Liver (tissue), 9 donors: ENCODE data around the gene JAK1. TPM values are rescaled to one million over a fixed set of nuclear protein-coding genes. Genes with fewer than 3 reads are reported as not detected.

Source experiments
- DNase-seq: peaks from one replicate; pipeline ENCODE4 v3.0.0-alpha.2; 2017; ENCODE audit warnings: low spot score
- H3K27ac ChIP-seq, 2 donors: one replicate each; pipeline ENCODE4 v1.7.0; 2013; ENCODE audit warnings: inconsistent platforms in 2 of 2, low read length in 2 of 2, control low read depth in 1 of 2, low read depth in 1 of 2, mild to moderate bottlenecking in 1 of 2
- H3K27me3 ChIP-seq, 4 donors: one replicate each; pipeline versions ENCODE4 v1.6.1 to v1.7.0; 2013; ENCODE audit warnings: low read length in 3 of 4, inconsistent platforms in 1 of 4, mild to moderate bottlenecking in 1 of 4, moderate library complexity in 1 of 4; ENCODE audit not compliant: control insufficient read depth in 4 of 4, insufficient read depth in 4 of 4
- H3K36me3 ChIP-seq, 4 donors: one replicate each; pipeline versions ENCODE4 v1.6.1 to v1.7.0; 2013; ENCODE audit warnings: low read length in 3 of 4, mild to moderate bottlenecking in 3 of 4, low read depth in 1 of 4, moderate library complexity in 1 of 4; ENCODE audit not compliant: control insufficient read depth in 4 of 4, insufficient read depth in 3 of 4
- H3K4me1 ChIP-seq, 4 donors: one replicate each; pipeline versions ENCODE4 v1.6.1 to v1.7.0; 2013; ENCODE audit warnings: low read length in 3 of 4, mild to moderate bottlenecking in 3 of 4, moderate library complexity in 1 of 4; ENCODE audit not compliant: control insufficient read depth in 4 of 4, insufficient read depth in 4 of 4
- H3K4me3 ChIP-seq, 3 donors: one replicate each; pipeline versions ENCODE4 v1.6.1 to v1.7.0; 2013; ENCODE audit warnings: low read length in 3 of 3, control low read depth in 1 of 3, low read depth in 1 of 3, mild to moderate bottlenecking in 1 of 3
- H3K9ac ChIP-seq, 2 donors: one replicate each; pipeline ENCODE4 v1.7.0; 2013; ENCODE audit warnings: low read length in 2 of 2, mild to moderate bottlenecking in 2 of 2, moderate library complexity in 2 of 2, control low read depth in 1 of 2, low read depth in 1 of 2
- H3K9me3 ChIP-seq, 4 donors: one replicate each; pipeline versions ENCODE4 v1.6.1 to v1.7.0; 2013; ENCODE audit warnings: low read length in 3 of 4; ENCODE audit not compliant: control insufficient read depth in 4 of 4
- ATF3 ChIP-seq: IDR thresholded peaks from 2 replicates; pipeline ENCODE4 v1.6.1; 2016; ENCODE audit warnings: antibody characterized with exemption
- CTCF ChIP-seq: fragments of 150-350 bp; IDR thresholded peaks from 2 replicates; pipeline ENCODE4 v1.5.1; 2017; ENCODE audit warnings: improper control_type of control experiment, low read depth, low read length; ENCODE audit not compliant: missing input control
- FOXA2 ChIP-seq: IDR thresholded peaks from 2 replicates; pipeline ENCODE4 v1.6.1; 2016; ENCODE audit warnings: antibody characterized with exemption
- GABPA ChIP-seq, 2 donors: IDR thresholded peaks in 1 of 2; conservative IDR thresholded peaks in 1 of 2; 2 replicates each; pipeline ENCODE4 v1.6.1; 2016; ENCODE audit warnings: antibody characterized with exemption in 2 of 2, mild to moderate bottlenecking in 1 of 2, moderate library complexity in 1 of 2
- HNF4G ChIP-seq: IDR thresholded peaks from 2 replicates; pipeline ENCODE4 v1.6.1; 2016; ENCODE audit warnings: antibody characterized with exemption
- JUND ChIP-seq, 2 donors: IDR thresholded peaks; 2 replicates each; pipeline ENCODE4 v1.6.1; 2016; ENCODE audit warnings: antibody characterized with exemption in 2 of 2
- MAX ChIP-seq: IDR thresholded peaks from 2 replicates; pipeline ENCODE4 v1.6.1; 2016; ENCODE audit warnings: antibody characterized with exemption
- NR2F2 ChIP-seq: IDR thresholded peaks from 2 replicates; pipeline ENCODE4 v1.6.1; 2016; ENCODE audit warnings: antibody characterized with exemption
- RAD21 ChIP-seq, 2 donors: IDR thresholded peaks; 2 replicates each; pipeline ENCODE4 v1.6.1; 2016; ENCODE audit warnings: antibody characterized with exemption in 2 of 2, mild to moderate bottlenecking in 2 of 2
- REST ChIP-seq: IDR thresholded peaks from 2 replicates; pipeline ENCODE4 v1.6.1; 2016; ENCODE audit warnings: antibody characterized with exemption, mild to moderate bottlenecking
- RXRA ChIP-seq, 2 donors: IDR thresholded peaks; 2 replicates each; pipeline ENCODE4 v1.6.1; 2017 to 2018; ENCODE audit warnings: antibody characterized with exemption in 2 of 2, mild to moderate bottlenecking in 1 of 2
- SP1 ChIP-seq: IDR thresholded peaks from 2 replicates; pipeline ENCODE4 v1.6.1; 2018; ENCODE audit warnings: antibody characterized with exemption, mild to moderate bottlenecking
- TAF1 ChIP-seq: conservative IDR thresholded peaks from 2 replicates; pipeline ENCODE4 v1.6.1; 2016; ENCODE audit warnings: antibody characterized with exemption, mild to moderate bottlenecking
- YY1 ChIP-seq: IDR thresholded peaks from 2 replicates; pipeline ENCODE4 v1.6.1; 2016; ENCODE audit warnings: antibody characterized with exemption, mild to moderate bottlenecking
- WGBS: extraction: QIAGEN DNeasy Blood & Tissue Kit; methylation state at CpG from one replicate; pipeline ENCODE4 v1.1.7; 2013; 5-methylcytosine and 5-hydroxymethylcytosine counted together
- polyA plus RNA-seq, 2 donors: library from polyadenylated mRNA; stranded (reverse) in 1 of 2; unstranded in 1 of 2; fragments of 200-250 nt in 1 of 2; fragments of >200 nt in 1 of 2; fragmentation: Nextera tagmentation in 1 of 2; extraction: Ambion mirVana in 1 of 2; gene quantifications; one replicate each; pipeline versions ENCODE4 v1.2.1 to v1.2.3, GENCODE V29; 2013 to 2015
- total RNA-seq, 2 donors: library from RNA; depleted of rRNA; stranded (reverse); fragments of >200 nt; gene quantifications; one replicate each; pipeline ENCODE4 v1.2.3, GENCODE V29; 2014
- donor health status: healthy.
- donor health status: healthy.
- donor health status: healthy.
- donor health status: healthy.
- donor health status: healthy.

Gene JAK1
- total and polyA plus RNA-seq, 4 donors, result 24.1 to 68.6 (median 34.5) TPM

- Histone ChIP-seq H3K9ac (no peak overlapping the region), H3K27ac (no peak overlapping the region), H3K27me3 (no peaks in the 10 kb centered on the region), H3K36me3 (peaks cover 2 to 20% (median 16%) of the 10 kb centered on the region in 4 donors), H3K9me3 (no peaks in the 10 kb centered on the region), H3K4me1 (no peaks in the 10 kb centered on the region), H3K4me3 (no peak overlapping the region)
- WGBS, result 87% methylated on average over 8 of the region's 8 CpGs
- DNase-seq, result no peak
- TF ChIP-seq REST, result no peak
- TF ChIP-seq RXRA (IDR thresholded peaks at IDR 0.05), result no peak
- TF ChIP-seq YY1, result no peak
- TF ChIP-seq FOXA2, result no peak
- TF ChIP-seq SP1, result no peak
- no peak for TF ChIP-seq NR2F2
- TF ChIP-seq GABPA (IDR thresholded peaks at IDR 0.05 in 1 of 2, conservative IDR thresholded peaks at IDR 0.05 in 1 of 2), result no peak
- no peak for TF ChIP-seq TAF1
Observed at GRCh38 chr1:64829411-64830029, 136.8 kb downstream of the JAK1 start.

- Histone ChIP-seq H3K9ac (no peak overlapping the region), H3K4me3 (no peak overlapping the region), H3K4me1 (no peaks in the 10 kb centered on the region), H3K36me3 (peaks cover 2 to 14% (median 11%) of the 10 kb centered on the region in 4 donors), H3K9me3 (no peaks in the 10 kb centered on the region), H3K27me3 (no peaks in the 10 kb centered on the region), H3K27ac (no peak overlapping the region)
- WGBS, result 67% methylated on average over 1 of the region's 1 CpG
- no peak for DNase-seq
- TF ChIP-seq GABPA (IDR thresholded peaks at IDR 0.05 in 1 of 2, conservative IDR thresholded peaks at IDR 0.05 in 1 of 2) (no peak), MAX (no peak), CTCF (no peak)
Observed at GRCh38 chr1:64828829-64829228, 137.5 kb downstream of the JAK1 start.

GRCh38 chr1:64826991-64827390 is 139.4 kb downstream of the JAK1 start:
- no peaks in the 10 kb centered on the region for H3K4me1 ChIP-seq
- no peaks in the 10 kb centered on the region for H3K9me3 ChIP-seq
- no peak for TF ChIP-seq SP1
- TF ChIP-seq FOXA2, result no peak
- TF ChIP-seq CTCF, result no peak
- TF ChIP-seq HNF4G, result no peak
- TF ChIP-seq ATF3, result no peak
- TF ChIP-seq YY1, result no peak
- no peak for TF ChIP-seq JUND (IDR thresholded peaks at IDR 0.05)
- TF ChIP-seq RAD21 (IDR thresholded peaks at IDR 0.05), result no peak
- no peak for TF ChIP-seq REST
- no peak for TF ChIP-seq NR2F2
- no peak overlapping the region for H3K9ac ChIP-seq
- WGBS, result 85% methylated on average over 5 of the region's 5 CpGs
- no peak for DNase-seq
- no peak overlapping the region for H3K4me3 ChIP-seq
- no peaks in the 10 kb centered on the region for H3K36me3 ChIP-seq
- H3K27ac ChIP-seq, result no peak overlapping the region
- no peaks in the 10 kb centered on the region for H3K27me3 ChIP-seq
